Activated B cell treated with CpG ODN at 0.5 μM for 24 hours (primary cell): ENCODE results near the gene MRPL20. TPM values are rescaled to one million over a fixed set of nuclear protein-coding genes. Genes with fewer than 3 reads are reported as not detected.
A peak's percentile ranks its signal among the peaks of the same experiment; 100 is the strongest.

Source experiments
- ATAC-seq: fragments of 200-7000 bp; cut with Tn5 transposase; one replicate; pipeline ENCODE4 v1.10.0; 2021; ENCODE audit warnings: low read depth, mild to moderate bottlenecking, moderate library complexity
- CTCF ChIA-PET: fragments of 350-600 bp; sonication (Branson Sonifier 250); formaldehyde crosslinking; loops from one replicate; lab custom pipeline; 2021; ENCODE audit warnings: antibody characterized with exemption; lab: Charles Lee
- POLR2A ChIA-PET: fragments of 350-600 bp; sonication (Branson Sonifier 250); formaldehyde crosslinking; loops from one replicate; lab custom pipeline; 2021; ENCODE audit warnings: antibody characterized with exemption; lab: Charles Lee
- DNase-seq: peaks from one replicate; pipeline ENCODE4 v3.0.0; 2022
- H3K27ac Mint-ChIP-seq: one replicate; pipeline ENCODE4 v1.8.0; 2020; ENCODE audit warnings: mixed read lengths
- H3K27me3 Mint-ChIP-seq: one replicate; pipeline ENCODE4 v1.8.0; 2021; ENCODE audit warnings: mixed read lengths
- H3K36me3 Mint-ChIP-seq: one replicate; pipeline ENCODE4 v1.8.0; 2021; ENCODE audit warnings: low read depth, mixed read lengths
- H3K4me1 Mint-ChIP-seq: one replicate; pipeline ENCODE4 v1.8.0; 2021; ENCODE audit warnings: mixed read lengths
- H3K4me3 Mint-ChIP-seq: one replicate; pipeline ENCODE4 v1.8.0; 2020; ENCODE audit warnings: mild to moderate bottlenecking, mixed read lengths
- H3K9me3 Mint-ChIP-seq: one replicate; pipeline ENCODE4 v1.8.0; 2020; ENCODE audit warnings: mixed read lengths
- intact Hi-C: fragments of 100-400 bp; cut with micrococcal nuclease; formaldehyde crosslinking; loops from one replicate; pipeline ENCODE4 v1.15.1; 2024
- total RNA-seq: library from RNA; stranded (reverse); gene quantifications from 2 replicates; pipeline ENCODE4 v1.2.3, GENCODE V29; 2022
- TF ChIP-seq, protein P1 (sequence below): fragments of 200-600 bp; IDR thresholded peaks from one replicate; pipeline ENCODE4 v1.8.0; 2022; ENCODE audit warnings: antibody characterized with exemption, mild to moderate bottlenecking

MRPL20 gene
- total RNA-seq, 1 donor from 2014 or later = 136 TPM

DNA sequence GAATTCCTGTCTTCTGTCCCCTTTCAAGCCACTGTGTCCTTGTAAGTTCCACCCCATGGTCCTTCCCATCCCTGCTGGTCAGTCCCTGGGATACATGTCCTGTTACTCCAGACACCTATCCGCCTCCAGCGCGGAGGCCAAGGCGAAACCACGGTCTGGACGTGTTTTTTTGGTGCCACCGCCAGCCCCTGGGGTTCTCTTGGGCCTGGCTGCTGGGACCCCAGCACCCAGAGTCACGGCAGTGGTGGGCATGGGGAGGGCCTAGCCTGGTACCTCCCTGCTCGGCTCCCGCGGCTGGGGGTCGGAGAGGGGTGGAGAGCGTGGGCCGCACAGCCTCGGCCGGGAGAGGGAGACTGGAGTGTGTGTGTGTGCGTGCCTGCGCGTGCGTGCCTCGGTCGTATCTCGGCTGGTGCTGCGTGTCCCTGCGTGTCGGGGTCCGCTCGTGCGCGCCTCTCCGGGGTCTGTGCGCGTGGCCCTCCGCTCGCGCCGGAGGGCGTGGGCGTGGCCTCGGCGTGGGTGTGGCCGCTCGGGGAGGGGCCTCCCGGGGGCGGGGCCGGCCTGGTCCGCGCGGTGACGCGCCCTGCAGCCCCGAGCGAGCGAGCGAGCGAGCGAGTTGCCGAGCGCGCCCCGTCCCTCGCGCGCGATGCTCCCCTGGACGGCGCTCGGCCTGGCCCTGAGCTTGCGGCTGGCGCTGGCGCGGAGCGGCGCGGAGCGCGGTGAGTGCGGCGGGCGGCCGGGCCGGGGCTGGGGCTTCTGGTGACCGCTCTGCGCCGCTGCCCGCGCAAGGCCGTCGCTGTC lies 28.2 kb upstream of the MRPL20 start, which contains the start of gene VWA1:
TSS of gene VWA1 (plus strand) at position 585 of the 798 bp plus-strand sequence. CDS start at position 644, 59 bp downstream.
- CTCF ChIA-PET = no interaction called here

DNA sequence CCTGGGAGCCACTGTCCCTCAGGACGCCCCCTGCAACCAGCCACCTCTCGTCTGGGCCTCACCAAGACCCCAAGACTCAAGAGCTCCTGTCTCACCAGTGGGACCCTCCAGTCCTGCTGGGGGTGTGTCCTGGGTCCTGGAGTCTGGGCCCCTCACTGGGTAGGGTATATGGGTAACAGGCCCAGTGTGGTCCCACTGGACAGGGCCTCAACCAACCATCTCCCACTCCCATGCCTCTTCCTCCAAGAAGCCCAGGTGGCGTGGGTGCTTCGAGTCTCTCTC lies 27.7 kb upstream of the MRPL20 start:
- Mint-ChIP-seq H3K4me3 (peak overlapping the region; percentile 41), H3K27me3 (peaks cover 12% of the 10 kb centered on the region), H3K36me3 (no peaks in the 10 kb centered on the region), H3K9me3 (no peaks in the 10 kb centered on the region), H3K4me1 (peaks cover 17% of the 10 kb centered on the region), H3K27ac (no peak overlapping the region)
- ATAC-seq (no peak), DNase-seq (no peak)
- ChIA-PET CTCF (no interaction called here), POLR2A (interaction anchor here (2.6 kb wide), 1 partner anchor 35 kb away, joined by 8 read pairs; the partner anchor contains the start of gene CCNL2)
- TF ChIP-seq, protein P1, sequence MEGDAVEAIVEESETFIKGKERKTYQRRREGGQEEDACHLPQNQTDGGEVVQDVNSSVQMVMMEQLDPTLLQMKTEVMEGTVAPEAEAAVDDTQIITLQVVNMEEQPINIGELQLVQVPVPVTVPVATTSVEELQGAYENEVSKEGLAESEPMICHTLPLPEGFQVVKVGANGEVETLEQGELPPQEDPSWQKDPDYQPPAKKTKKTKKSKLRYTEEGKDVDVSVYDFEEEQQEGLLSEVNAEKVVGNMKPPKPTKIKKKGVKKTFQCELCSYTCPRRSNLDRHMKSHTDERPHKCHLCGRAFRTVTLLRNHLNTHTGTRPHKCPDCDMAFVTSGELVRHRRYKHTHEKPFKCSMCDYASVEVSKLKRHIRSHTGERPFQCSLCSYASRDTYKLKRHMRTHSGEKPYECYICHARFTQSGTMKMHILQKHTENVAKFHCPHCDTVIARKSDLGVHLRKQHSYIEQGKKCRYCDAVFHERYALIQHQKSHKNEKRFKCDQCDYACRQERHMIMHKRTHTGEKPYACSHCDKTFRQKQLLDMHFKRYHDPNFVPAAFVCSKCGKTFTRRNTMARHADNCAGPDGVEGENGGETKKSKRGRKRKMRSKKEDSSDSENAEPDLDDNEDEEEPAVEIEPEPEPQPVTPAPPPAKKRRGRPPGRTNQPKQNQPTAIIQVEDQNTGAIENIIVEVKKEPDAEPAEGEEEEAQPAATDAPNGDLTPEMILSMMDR = no peak
- intact Hi-C loops = loop anchor here (2.0 kb wide), 1 partner anchor 28 kb away; the partner anchor contains the start of gene MRPL20

More for the DNA sequence above, 28.2 kb upstream of the MRPL20 start, which contains the start of gene VWA1:
- H3K36me3 Mint-ChIP-seq = no peaks in the 10 kb centered on the region
- DNase-seq (peak; percentile 79), ATAC-seq (peak; percentile 88)
- peak within 1 kb of the TSS; percentile 41 for H3K4me3 Mint-ChIP-seq
- no peaks in the 10 kb centered on the region for H3K9me3 Mint-ChIP-seq
- TF ChIP-seq, protein P1 = no peak
- peaks cover 12% of the 10 kb centered on the region for H3K27me3 Mint-ChIP-seq
- peaks cover 17% of the 10 kb centered on the region for H3K4me1 Mint-ChIP-seq
- no peak within 1 kb of the TSS for H3K27ac Mint-ChIP-seq
- POLR2A ChIA-PET = interaction anchor here (2.6 kb wide), 1 partner anchor 36 kb away, joined by 8 read pairs; the partner anchor contains the start of gene CCNL2
- intact Hi-C loops = loop anchor here (2.0 kb wide), 1 partner anchor 29 kb away; the partner anchor contains the start of gene MRPL20

DNA sequence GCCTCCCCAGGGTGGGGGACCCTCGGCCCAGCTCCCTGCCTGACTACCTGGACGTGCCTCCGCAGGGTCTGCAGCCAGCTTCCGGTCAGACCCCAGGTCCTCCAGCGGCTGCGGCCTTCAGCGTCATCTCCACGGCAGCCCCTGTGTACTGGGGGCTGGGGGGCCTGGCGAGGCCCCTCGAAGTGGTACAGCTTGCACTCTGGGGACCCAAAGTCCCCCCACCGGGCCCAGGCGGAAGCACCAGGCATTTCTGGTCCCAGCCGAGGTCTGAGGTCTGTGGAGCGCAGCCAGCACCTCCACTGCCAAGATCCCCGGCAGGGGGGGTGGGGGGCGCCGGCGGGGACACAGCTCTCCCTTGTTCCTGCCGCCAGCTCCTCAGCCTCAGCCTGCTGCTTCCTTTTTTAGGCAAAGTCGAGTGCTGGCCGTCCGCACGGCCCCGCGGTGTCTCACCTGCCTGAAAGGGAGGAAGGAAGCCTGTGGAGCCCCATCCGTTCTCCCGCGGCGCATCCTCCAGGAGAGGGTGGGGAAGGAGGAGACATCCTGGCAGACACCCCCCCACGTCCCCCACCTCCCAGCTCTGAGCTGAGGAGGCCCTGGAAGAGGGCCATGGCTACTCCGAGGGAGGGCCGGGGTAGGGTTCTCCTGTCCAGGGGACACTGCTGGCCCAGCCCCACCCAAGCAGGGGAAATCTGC lies 27.2 kb upstream of the MRPL20 start:
- intact Hi-C loops = loop anchor here (2.0 kb wide), 1 partner anchor 27 kb away; the partner anchor contains the start of gene MRPL20
- no peak overlapping the region for H3K4me3 Mint-ChIP-seq
- TF ChIP-seq, protein P1 = no peak
- no peak for ATAC-seq
- H3K27me3 Mint-ChIP-seq = peaks cover 15% of the 10 kb centered on the region
- H3K9me3 Mint-ChIP-seq = no peaks in the 10 kb centered on the region
- no peak overlapping the region for H3K27ac Mint-ChIP-seq
- DNase-seq = no peak
- CTCF ChIA-PET = no interaction called here
- H3K4me1 Mint-ChIP-seq = peaks cover 17% of the 10 kb centered on the region
- H3K36me3 Mint-ChIP-seq = no peaks in the 10 kb centered on the region
- POLR2A ChIA-PET = interaction anchor here (0.7 to 2.6 kb wide), 2 partner anchors 35 to 59 kb away, joined by 4 to 8 read pairs; partner anchors contain the start of genes AURKAIP1 and CCNL2

DNA sequence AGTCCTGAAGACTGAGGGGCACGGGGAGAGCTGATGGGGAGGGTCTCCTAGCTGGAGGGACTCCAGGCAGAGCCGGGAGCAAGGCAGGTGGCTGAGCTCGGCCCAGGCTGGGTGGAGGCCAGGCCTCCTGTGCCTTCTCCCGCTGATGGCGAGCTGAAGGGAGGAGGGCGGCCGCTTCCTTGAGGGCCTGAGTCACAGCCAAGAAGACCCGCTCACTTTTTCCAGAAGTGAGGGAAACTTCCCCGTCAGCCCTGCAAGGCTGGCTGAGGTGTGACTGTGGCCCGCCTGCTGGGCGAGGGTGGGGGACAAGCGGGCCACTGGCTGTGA lies 26.7 kb upstream of the MRPL20 start:
- Mint-ChIP-seq H3K27ac (no peak overlapping the region), H3K27me3 (peaks cover 14% of the 10 kb centered on the region)
- no peak for DNase-seq

More for the DNA sequence above, 26.7 kb upstream of the MRPL20 start:
- ChIA-PET CTCF (no interaction called here), POLR2A (interaction anchor here (0.6 to 2.6 kb wide), 3 partner anchors 34 to 592 kb away, joined by 4 to 8 read pairs (median 4); partner anchors contain the start of genes AURKAIP1 and CCNL2)
- Mint-ChIP-seq H3K36me3 (no peaks in the 10 kb centered on the region), H3K4me3 (no peak overlapping the region), H3K9me3 (no peaks in the 10 kb centered on the region), H3K4me1 (peaks cover 17% of the 10 kb centered on the region)
- ATAC-seq = peak; percentile 16
- intact Hi-C loops = loop anchor here (2.0 kb wide), 1 partner anchor 27 kb away; the partner anchor contains the start of gene MRPL20
- TF ChIP-seq, protein P1 = no peak
